Dermis microvascular lymphatic vessel endothelial cell (primary cell): ENCODE results near the gene FARS2. TPM values are rescaled to one million over a fixed set of nuclear protein-coding genes. Genes with fewer than 3 reads are reported as not detected.
"Not testable (repeated sequence)": the region's sequence is repeated elsewhere in the genome, so short reads cannot be mapped to it uniquely, and the experiment has no call there.

Experiments used
- DNase-seq, 2 donors: peaks; one replicate each; pipeline versions ENCODE4 v3.0.0 to v3.0.0-alpha.2; 2010; ENCODE audit warnings: low read depth in 2 of 2
- total RNA-seq: library from RNA; depleted of rRNA; stranded (reverse); fragments of >200 nt; gene quantifications from 2 replicates; pipeline ENCODE4 v1.2.1, GENCODE V29; 2014

FARS2 gene
- total RNA-seq, 1 donor from 2014 or later, result 26.8 TPM

DNA sequence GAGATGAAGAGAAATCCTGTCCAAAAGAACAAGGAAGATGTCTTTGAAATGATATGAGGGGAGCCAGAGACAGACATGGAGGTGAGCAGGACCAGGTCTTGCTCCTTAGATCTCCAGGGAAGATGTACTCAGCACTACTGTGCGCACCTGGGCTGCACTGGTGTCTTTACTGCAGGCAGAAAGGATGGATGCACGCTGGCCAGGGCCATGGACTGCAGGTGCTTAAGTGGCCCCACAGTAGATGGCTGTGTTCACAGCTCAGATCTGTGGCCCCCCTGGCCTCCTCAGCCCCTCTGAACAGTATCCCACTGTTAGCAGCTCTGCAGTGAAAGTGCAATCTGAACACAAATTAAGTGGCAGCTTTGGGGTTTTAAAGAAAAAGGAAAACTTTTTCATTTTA, 402.4 kb downstream of the FARS2 start:
- DNase-seq, result no peak

DNA sequence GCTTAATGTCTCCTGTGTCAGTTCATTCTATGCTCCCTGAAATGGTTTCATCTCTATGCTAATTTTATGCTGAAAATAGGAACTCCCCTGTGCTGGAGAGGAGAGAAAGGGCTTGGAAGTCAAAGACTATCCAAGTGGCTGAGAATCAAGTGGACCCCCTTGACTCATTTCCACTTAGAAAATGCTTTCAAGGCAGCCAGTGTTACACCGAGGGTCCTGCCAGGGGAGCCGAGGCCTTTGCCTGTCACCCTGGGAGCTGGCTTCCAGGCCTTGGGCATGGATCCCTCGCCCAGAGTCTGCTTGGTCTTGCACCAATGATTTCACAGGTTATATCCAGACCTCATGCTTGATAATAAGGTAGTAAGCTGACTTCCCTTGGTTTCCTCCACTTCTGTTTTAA, 402.8 kb downstream of the FARS2 start:
- DNase-seq, result no peak

DNA sequence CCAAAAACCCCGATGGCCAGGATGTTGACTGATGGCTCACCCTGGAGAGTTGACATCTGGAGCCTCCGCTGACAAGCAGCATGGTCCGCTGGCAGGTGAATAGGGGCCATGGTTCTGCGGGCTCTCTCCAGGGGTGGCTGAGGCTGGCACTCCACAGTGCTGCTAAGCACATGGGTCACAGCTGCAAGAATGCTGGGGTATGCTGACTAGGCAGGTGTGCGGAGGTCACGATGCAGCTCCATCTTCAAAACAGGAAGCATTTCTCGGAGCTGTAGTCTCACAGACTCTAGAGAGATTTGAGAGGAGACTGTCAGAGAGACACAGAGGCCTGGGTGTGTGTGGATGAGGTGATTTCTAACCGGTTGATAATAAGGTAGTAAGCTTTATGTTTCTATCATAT, 403.9 kb downstream of the FARS2 start:
- no peak for DNase-seq

DNA sequence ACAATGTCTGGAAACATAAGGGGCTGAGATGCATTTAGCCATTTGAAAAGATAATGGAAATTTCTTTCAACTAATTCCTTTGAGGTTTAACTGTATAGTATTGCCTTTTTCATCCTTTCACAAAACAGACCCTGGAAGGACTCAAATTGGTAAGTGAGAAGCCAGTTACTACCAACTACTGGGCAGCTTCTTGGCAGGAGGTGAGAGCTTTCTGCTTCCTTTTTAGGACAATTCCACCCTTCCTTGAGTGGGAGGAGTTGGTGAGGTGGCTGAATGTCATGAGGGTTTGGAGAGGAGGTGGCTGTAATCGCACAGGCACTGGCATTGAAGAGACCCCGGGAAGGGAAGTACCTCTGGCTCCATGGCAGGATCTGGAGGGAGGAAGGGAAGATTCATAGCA, 404.4 kb downstream of the FARS2 start:
- no peak for DNase-seq

DNA sequence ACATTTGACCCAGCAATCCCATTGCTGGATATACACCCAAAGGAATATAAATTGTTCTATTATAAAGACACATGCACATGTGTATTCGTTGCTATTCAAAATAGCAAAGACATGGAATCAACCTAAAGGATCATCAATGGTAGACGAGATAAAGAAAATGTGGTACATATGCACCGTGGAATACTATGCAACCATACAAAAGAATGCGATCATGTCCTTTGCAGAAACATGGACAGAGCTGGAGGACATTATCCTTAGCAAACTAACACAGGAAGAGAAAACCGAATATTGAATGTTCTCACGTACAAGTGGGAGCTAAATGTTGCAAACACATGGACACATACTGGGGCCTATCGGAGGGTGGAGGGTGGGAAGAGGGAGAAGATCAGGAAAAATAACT, 405.4 kb downstream of the FARS2 start:
- no peak for DNase-seq

DNA sequence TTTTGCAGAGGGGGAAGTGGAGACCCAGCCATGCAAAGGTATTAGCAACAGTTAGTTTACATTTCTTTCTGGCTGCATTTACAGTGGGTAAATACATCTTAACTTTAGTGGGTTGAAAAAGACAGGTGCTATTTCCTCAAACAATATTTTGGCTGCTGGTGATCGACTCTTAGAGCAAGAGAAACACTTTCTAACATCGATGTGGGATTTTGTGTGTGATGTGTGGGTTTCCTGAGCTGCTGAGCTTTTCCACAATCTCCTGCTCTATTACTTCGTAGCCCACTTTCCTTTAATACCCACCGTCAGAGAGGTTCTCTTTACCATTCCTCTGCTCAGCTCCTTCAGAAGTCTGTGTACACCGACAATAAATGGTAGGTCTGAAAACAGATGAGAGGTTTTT, 406.4 kb downstream of the FARS2 start:
- DNase-seq, result no peak

DNA sequence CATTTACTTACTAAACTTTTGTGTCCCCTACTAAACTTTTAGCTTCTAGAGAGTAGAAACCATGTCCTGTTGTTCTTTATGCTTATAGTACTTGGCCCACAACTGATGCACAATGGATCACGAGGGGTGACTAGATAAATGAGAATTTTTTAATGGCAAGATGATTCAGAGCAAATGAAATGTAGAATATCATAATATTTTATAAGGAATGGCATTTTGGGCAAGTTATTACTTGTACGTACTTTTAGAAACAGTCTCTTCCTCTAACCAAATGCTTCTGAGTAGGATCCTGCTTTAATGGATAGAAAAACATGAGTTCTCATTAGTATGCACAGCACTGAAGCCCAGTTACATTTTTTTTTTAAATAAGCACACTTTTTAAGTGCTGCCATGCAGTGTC, 409.1 kb downstream of the FARS2 start:
- no peak for DNase-seq

DNA sequence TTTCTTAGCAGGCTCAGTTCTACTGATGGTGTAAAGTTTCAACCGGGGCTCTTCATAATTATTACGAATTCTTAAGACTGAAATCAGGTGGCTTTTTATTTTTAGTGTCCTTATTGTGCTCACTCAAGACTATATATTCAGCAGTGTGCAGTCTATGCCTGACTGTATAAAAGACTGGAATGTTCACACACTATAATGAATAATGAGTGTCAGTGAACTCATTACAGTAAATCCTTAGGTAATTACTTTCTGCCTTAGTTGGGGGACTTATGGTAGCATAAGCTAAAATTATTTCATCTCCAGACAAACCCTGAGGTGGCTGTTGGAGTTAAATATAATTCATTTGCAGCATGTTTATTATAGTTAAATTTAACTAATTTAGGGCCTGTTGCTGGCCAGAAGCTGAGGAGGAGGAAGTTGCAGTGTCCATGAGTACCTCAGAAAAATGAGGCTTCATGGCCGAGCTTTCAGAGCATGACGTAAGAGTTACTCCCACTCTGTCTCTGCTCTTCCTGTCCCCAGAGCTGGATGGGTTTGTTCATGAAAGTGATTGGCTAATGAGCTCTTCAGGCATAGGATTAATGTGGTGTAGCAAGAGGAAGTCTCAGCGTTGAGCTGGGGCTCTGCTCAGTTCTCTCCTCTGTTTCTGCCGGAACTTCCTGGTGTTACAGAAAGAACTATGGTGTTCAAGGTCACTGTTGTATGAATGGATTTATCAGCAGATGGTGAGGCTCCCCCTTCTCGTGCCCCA, 409.7 kb downstream of the FARS2 start:
- DNase-seq, result no peak

DNA sequence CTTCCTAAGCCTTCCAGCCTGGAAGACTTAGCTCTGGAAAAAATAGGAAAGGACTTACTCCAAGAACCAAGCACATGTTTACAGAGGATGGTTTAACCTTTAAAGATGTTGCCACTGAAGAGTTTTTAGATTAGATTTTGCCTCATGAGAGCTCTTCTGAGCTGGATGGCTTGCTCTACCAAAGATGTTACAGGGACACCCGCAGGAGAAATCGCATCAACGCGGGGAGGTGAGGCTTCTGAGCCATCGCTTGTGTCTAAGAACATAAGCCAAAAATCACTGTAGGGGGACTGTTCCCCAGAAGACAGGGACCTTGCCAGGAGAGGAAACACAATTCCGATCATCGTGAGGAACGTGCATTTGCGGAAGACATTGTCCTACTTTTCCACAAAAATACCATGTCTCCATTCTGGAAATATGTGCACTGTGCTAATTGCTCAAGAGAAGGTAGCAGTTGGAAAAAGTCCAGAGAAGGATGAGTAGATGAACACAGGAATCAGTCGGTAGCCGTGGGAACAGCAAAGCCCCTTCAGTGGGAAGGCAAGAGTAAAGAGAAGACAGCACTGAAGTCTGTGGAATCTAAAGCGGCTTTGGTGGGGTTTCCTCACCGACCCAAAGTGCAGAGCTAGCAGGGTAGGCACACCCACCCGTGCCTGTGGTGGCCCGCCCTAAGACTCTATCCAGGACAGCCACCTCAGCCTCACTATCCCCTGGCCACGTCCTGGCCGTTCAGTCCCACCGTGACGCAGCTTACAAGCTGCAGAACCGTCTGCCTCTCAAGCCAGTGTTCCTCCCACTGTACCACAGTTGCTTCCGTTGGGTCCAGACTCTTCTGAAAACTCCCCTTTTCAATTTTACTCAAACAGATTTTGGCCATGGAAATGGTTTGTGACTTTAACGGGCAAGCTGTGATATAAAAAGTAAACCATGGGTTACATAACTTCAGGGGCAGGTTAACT, 410.6 kb downstream of the FARS2 start:
- no peak for DNase-seq

DNA sequence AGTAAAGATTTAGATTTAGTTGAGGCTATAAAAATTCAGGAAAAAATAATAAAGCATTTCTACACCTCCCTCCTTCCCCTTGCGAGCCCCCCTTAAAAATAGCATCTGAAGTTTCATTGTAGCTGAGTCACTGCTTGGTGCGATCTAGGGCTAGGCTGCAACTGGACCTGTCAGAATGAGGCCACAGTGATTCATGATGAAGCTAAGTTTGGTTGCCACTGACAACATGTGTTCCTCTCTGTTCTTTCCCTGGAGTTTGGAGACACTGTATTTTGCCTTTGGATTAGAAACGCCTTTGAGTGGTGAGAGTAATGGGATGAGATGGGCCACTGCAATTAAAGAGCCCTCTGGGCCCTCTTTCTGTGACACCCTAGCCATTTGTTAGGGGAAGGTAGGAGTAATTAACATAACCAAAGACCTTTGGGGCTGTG, 411.3 kb downstream of the FARS2 start:
- DNase-seq, result peak in 1 of 2 donors; percentile 11

DNA sequence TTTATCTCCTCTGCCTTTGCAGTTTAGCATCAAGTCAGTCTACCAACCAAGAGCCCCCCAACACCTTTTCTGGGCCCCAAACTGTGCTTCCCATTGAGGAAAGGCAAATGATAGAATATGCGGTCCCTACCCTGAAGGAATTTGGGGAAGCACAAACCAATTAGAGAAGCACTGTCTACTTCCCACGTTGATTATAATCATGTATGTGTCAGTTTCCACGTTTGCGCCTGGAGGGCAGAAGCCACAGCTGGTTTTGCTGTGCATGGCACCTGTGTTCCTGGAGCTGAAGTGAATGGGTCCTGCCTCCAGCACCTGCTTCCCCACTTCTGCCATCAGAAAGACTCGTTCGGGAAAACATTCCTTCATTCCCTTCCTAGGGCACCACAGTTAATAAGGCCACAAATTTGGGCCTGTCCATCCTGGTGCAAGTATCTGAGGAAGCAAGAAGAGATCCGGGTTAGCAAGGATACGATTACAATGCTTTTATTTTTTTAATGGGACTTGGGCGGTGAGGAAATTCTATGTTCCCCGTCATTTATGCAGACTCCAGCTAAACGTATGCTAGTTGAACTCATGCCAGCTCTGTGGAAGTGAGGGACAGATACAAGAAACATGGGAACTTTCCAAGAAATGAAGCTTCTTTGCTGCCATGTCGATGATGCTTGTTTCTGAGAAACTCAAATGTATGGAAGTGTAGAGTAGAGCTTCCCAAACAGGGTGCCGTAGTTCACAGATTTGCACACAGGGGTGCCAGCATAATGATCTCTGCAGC, 411.9 kb downstream of the FARS2 start:
- no peak for DNase-seq

DNA sequence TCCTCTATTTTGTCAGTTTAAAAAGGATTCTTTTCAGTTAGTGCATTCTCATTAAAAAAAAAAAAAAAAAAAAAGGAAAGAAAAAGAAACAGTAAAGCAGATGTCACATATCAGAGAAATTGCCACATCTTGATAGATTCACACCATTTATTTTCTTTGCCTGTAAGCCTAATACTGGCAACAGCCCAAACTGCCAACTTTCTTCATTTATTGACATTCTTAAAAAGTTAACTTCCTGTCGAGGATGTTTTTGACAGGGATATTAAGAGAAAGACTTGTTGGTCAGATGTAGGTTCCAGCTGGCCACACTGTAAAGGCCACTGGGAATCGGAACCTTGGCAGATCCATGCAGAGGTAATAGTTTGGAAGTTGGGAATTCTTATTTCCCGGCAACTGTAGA, 412.8 kb downstream of the FARS2 start:
- DNase-seq, result peak in 1 of 2 donors; percentile 14

DNA sequence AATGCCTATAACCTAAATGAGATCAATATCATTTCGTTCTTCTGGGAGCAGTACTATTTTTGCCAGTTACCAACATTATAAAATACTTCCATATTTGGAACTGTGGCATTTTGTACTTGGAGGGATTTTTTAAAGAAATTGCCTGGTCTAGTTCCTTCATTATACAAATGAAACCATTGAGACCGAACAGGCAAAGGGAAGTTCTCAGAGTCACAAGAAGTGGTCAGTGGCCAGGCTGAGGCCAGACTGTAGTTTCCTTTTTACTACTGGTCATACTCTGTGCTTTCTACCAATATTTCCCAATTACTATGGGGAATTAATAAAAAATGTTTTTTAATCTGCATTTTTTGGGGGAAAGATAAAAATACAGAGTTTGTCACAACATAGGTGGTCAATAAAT, 413.4 kb downstream of the FARS2 start:
- no peak for DNase-seq

DNA sequence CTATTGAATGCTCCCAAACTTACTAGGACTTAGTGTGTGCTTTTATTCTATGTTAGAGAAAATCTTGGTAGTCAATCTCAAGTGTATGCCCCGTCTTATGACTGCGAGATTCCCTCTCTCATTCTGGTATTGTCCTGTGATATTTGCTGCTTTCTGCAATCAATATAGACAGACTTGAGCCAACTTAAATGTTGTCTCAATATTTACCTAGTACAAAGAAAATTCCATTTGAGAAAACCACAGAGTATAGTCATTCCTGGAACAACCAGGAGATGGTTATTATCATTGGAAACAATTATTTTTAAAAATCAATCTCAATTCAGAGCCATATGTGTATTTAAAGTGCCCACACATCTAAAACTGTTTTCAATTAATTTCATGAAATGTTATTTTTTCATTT, 415.4 kb downstream of the FARS2 start:
- DNase-seq, result no peak

DNA sequence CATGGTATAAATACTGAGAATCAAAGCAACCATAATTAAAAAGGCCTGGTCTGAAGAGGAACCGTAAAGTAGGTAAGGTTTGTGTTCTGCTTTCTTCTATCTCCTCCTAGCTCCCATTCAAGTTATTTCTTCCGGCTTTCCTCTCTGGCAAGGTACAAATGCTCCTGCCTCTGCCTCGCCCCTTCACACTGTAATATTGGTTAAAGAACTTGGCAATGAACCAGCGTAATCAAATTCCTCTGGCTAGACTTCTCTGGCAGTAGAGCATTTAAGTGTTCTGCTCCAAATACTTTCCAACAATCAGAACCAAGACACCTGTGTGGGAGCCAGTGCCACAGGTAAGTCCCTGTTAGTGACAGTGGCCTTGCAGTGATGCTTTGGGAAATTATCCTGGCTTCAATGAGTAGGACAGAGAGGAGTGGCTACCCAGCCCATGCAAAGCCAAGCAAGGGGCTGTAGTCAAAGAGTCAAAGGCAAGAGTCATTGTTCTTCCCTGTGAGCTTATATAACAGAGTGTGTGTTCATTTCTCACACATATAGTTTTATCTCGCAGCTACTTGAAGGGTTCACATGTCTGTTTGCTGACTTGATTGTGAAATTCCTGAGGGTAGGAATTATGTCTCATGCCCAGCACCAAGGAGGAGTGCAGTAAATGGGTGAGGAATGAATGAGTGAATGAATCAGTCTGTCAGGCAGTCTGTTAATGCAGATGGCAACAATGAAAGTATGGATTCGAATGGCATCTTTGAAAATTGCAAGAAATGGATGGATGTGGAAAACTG, 416.1 kb downstream of the FARS2 start:
- DNase-seq, result no peak

DNA sequence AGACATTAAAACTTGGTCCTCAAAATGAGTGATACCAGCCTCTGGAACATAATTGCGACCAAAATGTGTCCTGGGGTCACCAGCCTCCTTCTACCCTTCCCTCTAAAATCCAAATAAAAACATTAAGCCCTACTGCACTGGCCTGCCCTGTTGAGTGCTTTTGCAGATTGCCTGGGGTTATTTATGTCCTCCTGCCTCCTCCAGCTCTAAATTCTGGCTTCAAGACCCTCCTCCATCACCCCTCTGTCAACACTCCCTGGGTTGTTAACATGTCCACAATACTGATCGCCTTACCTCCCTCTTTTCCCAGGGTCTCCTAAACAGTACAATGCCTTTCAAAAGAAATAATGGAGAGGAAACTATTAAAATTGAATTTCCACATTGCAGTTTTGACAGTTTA, 418.0 kb downstream of the FARS2 start:
- no peak for DNase-seq

DNA sequence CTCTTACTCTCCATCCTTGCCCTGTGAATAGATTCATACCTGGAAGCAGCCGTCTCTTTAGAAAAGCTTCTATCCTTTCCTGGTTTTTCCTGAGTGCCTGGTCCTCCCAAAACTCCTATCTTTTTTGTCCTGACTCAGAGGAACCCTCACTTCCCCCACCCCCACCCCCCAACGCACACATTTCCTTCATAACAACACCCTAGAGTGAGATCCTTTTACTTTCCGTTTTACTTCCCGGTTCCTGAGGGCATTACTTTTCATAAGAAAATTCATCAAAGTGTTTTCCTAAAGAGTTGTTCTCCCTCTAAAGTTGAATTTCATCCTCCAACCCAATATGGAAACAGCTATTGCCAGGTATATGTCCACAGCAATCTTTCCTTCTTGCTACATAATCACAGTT, 418.4 kb downstream of the FARS2 start:
- DNase-seq, result no peak

DNA sequence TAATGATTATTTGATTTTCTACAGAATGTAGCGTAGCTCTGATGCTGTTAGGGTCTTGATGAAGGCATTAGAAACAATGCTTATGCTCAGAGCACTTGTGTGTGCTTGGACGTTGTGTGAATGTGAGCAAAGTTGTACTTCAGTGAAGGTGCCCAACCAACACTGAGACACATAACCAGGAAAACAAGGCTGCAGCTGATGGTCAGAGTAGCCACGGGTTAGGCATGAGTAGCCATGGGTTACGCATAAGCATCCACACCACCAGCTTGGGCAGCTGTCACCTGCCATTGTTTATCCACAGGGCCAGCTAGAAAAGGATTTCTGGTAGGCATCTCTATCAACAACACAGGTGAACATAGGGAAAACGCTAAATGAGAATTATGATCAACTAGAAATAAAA, 418.8 kb downstream of the FARS2 start:
- DNase-seq, result no peak

DNA sequence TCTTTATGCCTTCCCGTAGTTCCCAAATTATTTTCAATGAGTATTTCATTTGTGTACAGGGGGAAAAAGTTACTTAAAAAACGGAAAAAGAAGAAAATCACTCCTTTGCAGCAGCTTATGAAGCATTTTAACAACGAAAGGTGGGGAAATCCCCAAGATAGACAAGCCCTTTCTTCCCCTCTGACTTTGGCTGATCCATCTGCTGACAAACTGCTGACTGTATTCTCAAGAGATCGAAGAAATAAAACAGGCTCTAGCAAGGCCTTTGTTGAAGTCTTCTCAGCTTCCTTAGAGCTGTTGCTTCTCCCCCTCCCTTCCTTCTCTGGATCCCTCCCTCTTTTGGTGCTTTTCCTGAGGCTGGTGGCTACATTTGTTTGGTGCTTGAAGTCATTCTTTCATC, 420.2 kb downstream of the FARS2 start:
- no peak for DNase-seq

DNA sequence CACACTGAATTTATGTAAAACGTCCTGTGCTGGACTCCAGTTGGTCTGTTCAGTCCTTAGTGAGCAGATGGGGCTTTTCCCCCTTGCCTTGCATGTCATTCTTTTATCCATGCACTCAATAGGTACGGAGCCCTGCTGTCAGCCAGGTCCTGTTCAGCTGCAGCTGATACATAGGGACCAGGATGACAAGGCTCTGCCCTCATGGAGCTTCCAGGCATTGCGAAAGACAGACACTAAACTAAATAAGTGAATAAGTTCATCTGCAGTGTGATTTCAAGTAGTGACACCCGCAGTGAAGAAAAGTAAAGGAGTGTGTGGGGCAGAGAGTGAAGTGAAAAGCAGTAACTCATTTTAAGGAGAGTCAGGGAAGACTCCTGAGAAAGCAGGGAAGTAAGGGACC, 421.2 kb downstream of the FARS2 start:
- DNase-seq, result no peak

DNA sequence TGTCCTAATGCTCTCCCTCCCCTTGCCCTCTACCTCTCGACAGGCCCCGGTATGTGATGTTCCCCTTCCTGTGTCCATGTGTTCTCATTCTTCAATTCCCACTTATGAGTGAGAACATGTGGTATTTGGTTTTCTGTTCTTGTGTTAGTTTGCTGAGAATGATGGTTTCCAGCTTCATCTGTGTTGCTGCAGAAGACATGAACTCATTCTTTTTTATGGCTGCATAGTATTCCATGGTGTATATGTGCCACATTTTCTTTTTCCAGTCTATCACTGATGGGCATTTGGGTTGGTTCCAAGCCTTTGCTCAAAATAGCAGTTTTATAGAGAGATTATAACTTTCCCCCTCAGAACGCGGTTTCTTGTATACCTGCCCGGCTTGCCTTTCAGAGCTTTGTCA, 422.4 kb downstream of the FARS2 start:
- not testable (repeated sequence) for DNase-seq
